ENCODE measurements around the gene BCL2.

DNA sequence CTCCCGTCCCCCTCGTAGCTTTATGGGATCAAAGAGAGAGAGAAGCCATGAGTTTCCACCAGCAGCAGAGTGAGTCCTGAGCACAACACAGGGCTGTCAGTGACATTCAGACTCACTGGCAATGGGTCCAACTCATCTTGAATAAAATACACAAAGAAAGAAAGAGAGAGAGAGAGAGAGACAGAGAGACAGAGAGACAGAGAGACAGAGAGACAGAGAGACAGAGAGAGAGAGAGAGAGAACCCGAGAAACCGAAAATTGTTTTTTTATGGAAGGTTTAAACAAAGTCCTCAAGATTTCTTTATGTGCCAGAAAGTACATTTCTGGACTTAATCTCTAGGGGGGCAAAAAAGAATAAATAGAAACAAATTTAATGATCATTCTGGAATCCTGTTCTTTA, 11.5 kb upstream of the BCL2 start:
- TF ChIP-seq, protein P1, sequence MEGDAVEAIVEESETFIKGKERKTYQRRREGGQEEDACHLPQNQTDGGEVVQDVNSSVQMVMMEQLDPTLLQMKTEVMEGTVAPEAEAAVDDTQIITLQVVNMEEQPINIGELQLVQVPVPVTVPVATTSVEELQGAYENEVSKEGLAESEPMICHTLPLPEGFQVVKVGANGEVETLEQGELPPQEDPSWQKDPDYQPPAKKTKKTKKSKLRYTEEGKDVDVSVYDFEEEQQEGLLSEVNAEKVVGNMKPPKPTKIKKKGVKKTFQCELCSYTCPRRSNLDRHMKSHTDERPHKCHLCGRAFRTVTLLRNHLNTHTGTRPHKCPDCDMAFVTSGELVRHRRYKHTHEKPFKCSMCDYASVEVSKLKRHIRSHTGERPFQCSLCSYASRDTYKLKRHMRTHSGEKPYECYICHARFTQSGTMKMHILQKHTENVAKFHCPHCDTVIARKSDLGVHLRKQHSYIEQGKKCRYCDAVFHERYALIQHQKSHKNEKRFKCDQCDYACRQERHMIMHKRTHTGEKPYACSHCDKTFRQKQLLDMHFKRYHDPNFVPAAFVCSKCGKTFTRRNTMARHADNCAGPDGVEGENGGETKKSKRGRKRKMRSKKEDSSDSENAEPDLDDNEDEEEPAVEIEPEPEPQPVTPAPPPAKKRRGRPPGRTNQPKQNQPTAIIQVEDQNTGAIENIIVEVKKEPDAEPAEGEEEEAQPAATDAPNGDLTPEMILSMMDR (IDR thresholded peaks at IDR 0.05), result no peak
- no peak for TF ChIP-seq POLR2A (IDR thresholded peaks at IDR 0.05)
